Keratinocyte (primary cell): ENCODE data around the gene DLG2. TPM values are rescaled to one million over a fixed set of nuclear protein-coding genes. Genes with fewer than 3 reads are reported as not detected.

Experiments used
- DNase-seq: peaks from one replicate; pipeline ENCODE4 v3.0.0-alpha.2; 2011; ENCODE audit warnings: low read depth, missing footprints, low spot score
- FAIRE-seq: peaks from 2 replicates; lab custom pipeline; 2011; peaks lifted over from hg19 to GRCh38; lab: Jason Lieb, UNC
- H2AFZ ChIP-seq: 2 replicates; pipeline ENCODE4 v1.6.0; 2012; ENCODE audit warnings: low read length, control low read depth, inconsistent platforms; ENCODE audit not compliant: control insufficient read depth
- H3K27ac ChIP-seq: 2 replicates; pipeline ENCODE4 v1.5.1; 2011; ENCODE audit warnings: low read length; ENCODE audit not compliant: control insufficient read depth, insufficient read depth
- H3K27me3 ChIP-seq: 3 replicates; pipeline ENCODE4 v1.6.0; 2011; ENCODE audit warnings: low read length; ENCODE audit not compliant: control insufficient read depth, insufficient read depth; ENCODE audit errors: extremely low read depth
- H3K36me3 ChIP-seq, 2 experiments: 2 replicates in 1 of 2; 3 replicates in 1 of 2; pipeline ENCODE4 v1.5.1; 2011; ENCODE audit warnings: low read length in 2 of 2, mild to moderate bottlenecking in 1 of 2; ENCODE audit not compliant: control insufficient read depth in 2 of 2, insufficient read depth in 2 of 2; ENCODE audit errors: extremely low read depth in 1 of 2
- H3K4me1 ChIP-seq: 3 replicates; pipeline ENCODE4 v1.5.1; 2011; ENCODE audit warnings: low read length; ENCODE audit not compliant: control insufficient read depth, insufficient read depth; ENCODE audit errors: extremely low read depth
- H3K4me2 ChIP-seq: 3 replicates; pipeline ENCODE4 v1.6.0; 2011; ENCODE audit warnings: low read depth, low read length; ENCODE audit not compliant: control insufficient read depth, insufficient read depth; ENCODE audit errors: extremely low read depth
- H3K4me3 ChIP-seq, 3 experiments: fragments of 200-600 bp in 1 of 3; sonication (generic) in 1 of 3; 2 replicates in 2 of 3; 3 replicates in 1 of 3; pipeline ENCODE4 v1.5.1; 2011 to 2016; ENCODE audit warnings: low read length in 3 of 3, mild to moderate bottlenecking in 3 of 3, control low read depth in 2 of 3, inconsistent platforms in 1 of 3, low read depth in 1 of 3, mixed read lengths in 1 of 3, mixed run types in 1 of 3, moderate library complexity in 1 of 3; ENCODE audit not compliant: control insufficient read depth in 2 of 3, insufficient read depth in 2 of 3; ENCODE audit errors: extremely low read depth in 1 of 3
- H3K79me2 ChIP-seq: 2 replicates; pipeline ENCODE4 v1.6.0; 2012; ENCODE audit warnings: low read length; ENCODE audit not compliant: control insufficient read depth, insufficient read depth
- H3K9ac ChIP-seq: 3 replicates; pipeline ENCODE4 v1.6.0; 2011; ENCODE audit warnings: low read length; ENCODE audit not compliant: control insufficient read depth, insufficient read depth; ENCODE audit errors: extremely low read depth
- H3K9me1 ChIP-seq: 3 replicates; pipeline ENCODE4 v1.6.0; 2011; ENCODE audit warnings: low read length; ENCODE audit not compliant: control insufficient read depth, insufficient read depth; ENCODE audit errors: extremely low read depth
- H3K9me3 ChIP-seq: 2 replicates; pipeline ENCODE4 v1.5.1; 2012; ENCODE audit warnings: low read depth, low read length; ENCODE audit not compliant: control insufficient read depth
- H4K20me1 ChIP-seq: 3 replicates; pipeline ENCODE4 v1.6.0; 2011; ENCODE audit warnings: low read length; ENCODE audit not compliant: control insufficient read depth, insufficient read depth; ENCODE audit errors: extremely low read depth
- CTCF ChIP-seq, 3 experiments: IDR thresholded peaks in 1 of 3; conservative IDR thresholded peaks in 1 of 3; optimal IDR thresholded peaks in 1 of 3; 2 replicates in 2 of 3; 3 replicates in 1 of 3; pipeline versions ENCODE3 to v1.5.1; 2011; ENCODE audit warnings: low read length in 3 of 3, mild to moderate bottlenecking in 3 of 3, moderate library complexity in 2 of 3, control low read depth in 1 of 3, inconsistent platforms in 1 of 3; ENCODE audit not compliant: insufficient read depth in 2 of 3; ENCODE audit errors: extremely low read depth in 1 of 3
- EZH2 ChIP-seq: IDR thresholded peaks from one replicate; pipeline ENCODE4 v1.6.1; 2012; ENCODE audit warnings: inconsistent platforms, mild to moderate bottlenecking, low read length, moderate library complexity
- dilution Hi-C: fragments of 300-500 bp; cut with MboI; formaldehyde crosslinking; loops from one replicate; pipeline ENCODE4 v1.7.0; 2020; ENCODE audit warnings: low sequenced_read_pairs; ENCODE audit not compliant: extremely low pct_ligation_motif_present
- polyA plus RNA-seq, 5 experiments: library from polyadenylated mRNA; depleted of rRNA in 3 of 5; stranded (reverse) in 3 of 5; stranded (forward) in 1 of 5; unstranded in 1 of 5; fragments of >200 nt; gene quantifications; 1 replicate in 1 of 5; 2 replicates in 3 of 5; 3 replicates in 1 of 5; pipeline versions ENCODE4 v1.2.1 to v1.2.3, GENCODE V29; 2011 to 2012; ENCODE audit warnings: missing spikeins in 2 of 5, low read depth in 1 of 5, low replicate concordance in 1 of 5

Gene DLG2
- polyA plus RNA-seq, 1 donor (not counting 4 experiments of a cell fraction or from before 2014, with no cell fraction given), result 0.55 TPM

DNA sequence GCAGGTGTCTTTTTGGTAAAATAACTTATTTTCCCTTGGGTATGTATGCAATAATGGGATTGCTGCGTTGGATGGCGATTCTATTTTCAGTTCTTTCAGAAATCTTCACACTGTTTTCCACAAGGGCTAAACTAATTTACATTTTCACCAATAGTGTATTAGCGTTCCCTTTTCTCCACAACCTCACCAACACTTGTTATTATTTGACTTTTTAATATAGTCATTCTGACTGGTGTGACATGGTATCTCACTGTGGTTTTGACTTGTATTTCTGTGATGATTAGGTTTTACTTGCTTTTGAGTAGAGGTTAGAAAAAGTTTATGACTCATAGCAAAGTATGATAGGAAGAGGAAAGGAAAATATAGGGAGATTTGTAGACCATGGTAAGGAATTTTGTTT is 92.3 kb downstream of the DLG2 start:
- H3K27me3 ChIP-seq, result no peaks in the 10 kb centered on the region
- H4K20me1 ChIP-seq, result no peaks in the 10 kb centered on the region
- H3K27ac ChIP-seq, result no peak overlapping the region
- no peak for DNase-seq
- no peak overlapping the region for H2AFZ ChIP-seq
- no peaks in the 10 kb centered on the region for H3K79me2 ChIP-seq
- H3K9me3 ChIP-seq, result no peaks in the 10 kb centered on the region
- no peak for FAIRE-seq
- no peak overlapping the region for H3K9ac ChIP-seq
- no peak overlapping the region for H3K4me3 ChIP-seq
- no peaks in the 10 kb centered on the region for H3K36me3 ChIP-seq
- H3K4me1 ChIP-seq, result no peaks in the 10 kb centered on the region
- TF ChIP-seq EZH2, result no peak
- no peak for TF ChIP-seq CTCF (optimal IDR thresholded peaks at IDR 0.05 in 1 of 3, IDR thresholded peaks at IDR 0.05 in 1 of 3, conservative IDR thresholded peaks at IDR 0.05 in 1 of 3; ENCODE audit: extremely low read depth in 1 of 3, insufficient read depth in 2 of 3, low read length in 3 of 3)
- dilution Hi-C loops, result no loop called here
- no peak overlapping the region for H3K4me2 ChIP-seq
- no peaks in the 10 kb centered on the region for H3K9me1 ChIP-seq

GRCh38 chr11:85531191-85531897 is 95.8 kb downstream of the DLG2 start:
- H3K36me3 ChIP-seq, result no peaks in the 10 kb centered on the region
- no peaks in the 10 kb centered on the region for H3K27me3 ChIP-seq
- DNase-seq (no peak), FAIRE-seq (no peak)
- no peaks in the 10 kb centered on the region for H3K9me1 ChIP-seq
- dilution Hi-C loops, result no loop called here
- H3K9ac ChIP-seq, result no peak overlapping the region
- H3K27ac ChIP-seq, result no peak overlapping the region
- H3K9me3 ChIP-seq, result no peaks in the 10 kb centered on the region
- H3K4me2 ChIP-seq, result no peak overlapping the region
- TF ChIP-seq CTCF (optimal IDR thresholded peaks at IDR 0.05 in 1 of 3, IDR thresholded peaks at IDR 0.05 in 1 of 3, conservative IDR thresholded peaks at IDR 0.05 in 1 of 3; ENCODE audit: extremely low read depth in 1 of 3, insufficient read depth in 2 of 3, low read length in 3 of 3), result no peak
- TF ChIP-seq EZH2, result no peak
- H3K79me2 ChIP-seq, result no peaks in the 10 kb centered on the region
- H2AFZ ChIP-seq, result no peak overlapping the region
- H3K4me3 ChIP-seq, result no peak overlapping the region
- H3K4me1 ChIP-seq, result no peaks in the 10 kb centered on the region
- H4K20me1 ChIP-seq, result no peaks in the 10 kb centered on the region
